Activated naive CD4-positive, alpha-beta T cell treated with Interleukin-2 at 50 U/mL for 16 hours (primary cell): ENCODE data around the gene TMBIM6.
"Not testable (repeated sequence)": the region's sequence is repeated elsewhere in the genome, so short reads cannot be mapped to it uniquely, and the experiment has no call there.

Experiments used
- DNase-seq: peaks from one replicate; pipeline ENCODE4 v3.0.0-alpha.2; 2020

TMBIM6 gene

DNA sequence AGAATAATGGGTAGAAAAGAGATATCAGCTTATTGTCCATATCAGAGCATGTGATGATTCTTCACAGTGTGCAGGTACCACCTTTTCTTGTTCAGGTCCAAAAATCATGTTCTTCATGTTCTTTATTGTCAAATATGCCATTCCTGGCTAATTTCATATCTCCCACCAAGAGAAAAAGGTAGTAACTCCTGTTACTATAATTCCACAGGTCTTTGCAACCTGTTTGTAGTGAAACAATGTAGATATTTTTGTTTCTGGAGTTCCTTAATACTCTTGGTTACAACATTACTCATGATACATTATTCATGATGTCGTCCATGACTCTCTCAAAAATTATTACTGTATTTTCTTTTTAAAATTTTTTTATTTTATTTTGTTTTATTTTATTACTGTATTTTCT lies 11.3 kb upstream of the TMBIM6 start:
- DNase-seq, result no peak

GRCh38 chr12:49730568-49731101 lies 10.7 kb upstream of the TMBIM6 start:
- DNase-seq, result no peak

DNA sequence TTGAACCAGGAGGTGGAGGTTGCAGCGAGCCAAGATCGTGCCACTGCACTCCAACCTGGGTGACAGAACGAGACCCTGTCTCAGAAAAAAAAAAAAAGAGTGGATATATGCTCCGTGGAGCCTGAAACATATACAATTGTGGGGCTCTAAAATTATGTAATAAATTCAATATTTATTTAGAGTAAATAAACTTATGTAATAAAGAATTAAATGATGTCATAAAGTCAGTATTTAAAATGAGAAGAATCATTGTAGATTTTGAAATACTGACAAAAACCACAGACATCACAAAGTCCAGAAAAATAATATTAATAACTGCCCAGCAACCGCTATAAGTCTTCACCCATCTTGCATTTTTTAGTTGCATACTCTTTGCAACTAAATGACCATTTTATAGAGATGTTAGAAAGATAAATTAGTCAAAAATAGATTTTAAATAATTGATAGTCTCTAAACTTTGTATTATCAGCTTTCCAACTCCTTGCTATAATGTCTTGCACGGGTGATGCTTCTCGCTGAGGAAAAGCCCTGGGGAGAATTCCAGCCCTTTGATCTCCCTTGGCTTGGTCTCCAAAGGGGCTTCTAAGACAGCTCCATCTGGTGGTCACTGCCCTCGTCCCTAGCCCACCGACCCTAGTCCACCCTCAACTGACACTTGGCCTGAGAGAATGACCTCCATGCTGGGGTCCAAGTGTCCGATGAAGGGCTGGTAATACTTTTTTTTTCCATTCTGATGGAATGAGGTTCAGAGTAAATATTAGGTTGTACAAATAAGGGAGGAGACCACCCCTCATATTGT lies 7.9 kb upstream of the TMBIM6 start:
- no peak for DNase-seq

DNA sequence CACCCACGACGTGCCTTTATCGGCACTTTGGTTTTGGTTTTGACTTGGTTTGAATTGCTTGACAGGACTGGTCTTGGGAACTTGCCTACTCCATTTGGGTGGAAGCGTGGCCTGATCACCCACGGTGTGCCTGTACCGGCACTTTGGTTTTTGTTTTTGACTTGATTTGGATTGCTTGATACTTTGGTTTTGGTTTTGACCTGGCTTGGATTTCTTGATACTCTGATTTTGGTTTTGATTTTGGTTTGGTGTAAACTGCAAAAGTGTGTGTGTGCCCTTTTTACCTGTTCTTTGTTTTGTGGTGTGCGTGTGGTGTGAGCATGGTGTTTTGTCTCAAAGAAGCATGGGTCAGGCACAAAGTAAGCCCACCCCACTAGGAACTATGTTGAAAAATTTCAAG lies 6.5 kb upstream of the TMBIM6 start:
- not testable (repeated sequence) for DNase-seq

DNA sequence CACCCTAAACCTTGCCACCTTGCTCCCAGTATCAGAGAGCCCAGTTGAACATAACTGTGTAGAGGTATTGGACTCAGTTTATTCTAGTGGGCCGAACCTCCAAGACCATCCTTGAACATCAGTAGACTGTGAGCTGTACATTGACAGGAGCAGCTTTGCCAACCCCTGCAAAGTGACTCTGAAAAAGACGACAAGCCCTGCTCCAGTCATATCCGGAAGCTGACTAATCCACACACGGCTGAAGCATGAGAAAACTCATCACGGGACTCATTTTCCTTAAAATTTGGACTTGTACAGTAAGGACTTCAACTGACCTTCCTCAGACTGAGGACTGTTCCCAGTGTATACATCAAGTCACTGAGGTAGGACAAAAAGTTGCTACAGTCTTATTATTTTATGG lies 2.6 kb upstream of the TMBIM6 start:
- not testable (repeated sequence) for DNase-seq

- DNase-seq, result not testable (repeated sequence)
Measured at GRCh38 chr12:49740277-49740676, 1.1 kb upstream of the TMBIM6 start.

DNA sequence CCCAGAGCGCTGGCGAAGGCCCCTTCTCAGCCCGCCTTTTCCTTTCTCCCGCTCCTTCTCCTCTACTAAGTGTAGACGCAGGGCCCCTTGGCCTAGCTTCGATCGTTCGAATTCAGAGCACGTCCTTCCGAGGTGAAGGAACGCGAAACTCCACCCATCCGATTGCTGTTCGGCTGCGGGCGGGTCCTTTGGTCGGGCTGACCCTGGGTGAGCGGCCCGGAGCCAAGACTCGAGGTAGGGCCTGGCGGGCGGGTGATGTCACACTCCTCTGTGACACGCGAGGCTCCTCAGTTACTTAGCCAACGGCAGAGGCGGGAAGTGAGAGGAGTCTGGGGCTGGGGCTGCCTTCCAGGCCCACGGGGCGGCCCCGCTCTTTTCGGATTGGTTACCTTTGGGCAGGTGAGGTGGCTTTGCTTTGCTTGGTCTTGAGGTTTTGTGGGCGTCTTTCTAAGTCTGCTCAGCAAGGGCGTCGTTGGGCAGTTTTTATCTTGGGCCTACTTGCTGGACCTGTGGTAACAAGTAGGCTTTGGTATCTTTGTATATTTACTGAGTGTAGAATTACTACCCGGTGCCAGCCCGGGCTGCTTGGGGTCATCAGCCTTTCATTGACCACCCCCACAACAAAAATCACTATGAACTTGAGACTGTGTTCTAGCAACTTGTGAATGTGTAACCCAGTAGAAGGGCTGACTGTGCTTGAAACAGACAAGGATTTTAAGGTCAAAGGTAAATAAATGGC lies 694 bp downstream of the TMBIM6 start:
- DNase-seq, result peak; percentile 91

GRCh38 chr12:49744363-49744885 lies 3.1 kb downstream of the TMBIM6 start:
- DNase-seq, result no peak

GRCh38 chr12:49748306-49748705 lies 6.9 kb downstream of the TMBIM6 start:
- DNase-seq, result no peak

DNA sequence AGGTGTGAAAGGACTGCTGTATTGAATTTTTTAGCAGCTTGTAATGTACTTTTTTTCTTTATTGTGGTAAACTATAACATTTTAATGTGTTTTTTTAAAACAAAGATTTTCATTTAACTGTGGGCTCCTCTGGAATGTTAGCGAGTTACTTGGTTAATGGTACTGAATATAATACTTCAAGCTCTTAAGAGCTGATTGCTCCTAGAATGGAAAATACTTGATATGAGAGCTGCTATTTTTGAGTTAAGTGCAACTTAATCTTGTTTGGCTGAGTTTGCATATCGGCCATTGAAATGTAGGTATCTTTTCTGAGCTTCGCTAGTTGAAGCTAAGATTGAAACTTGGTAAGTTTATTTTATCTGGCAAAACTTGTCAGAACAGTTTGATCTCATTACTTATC lies 7.4 kb downstream of the TMBIM6 start:
- DNase-seq, result no peak

GRCh38 chr12:49750027-49750995 lies 9.0 kb downstream of the TMBIM6 start:
- DNase-seq, result peak; percentile 63

- no peak for DNase-seq
Measured at GRCh38 chr12:49750996-49751393, 9.6 kb downstream of the TMBIM6 start.

GRCh38 chr12:49761677-49762467 lies 20.5 kb downstream of the TMBIM6 start:
- DNase-seq, result no peak

- peak; percentile 12 for DNase-seq
Measured at GRCh38 chr12:49762468-49762847, 21.1 kb downstream of the TMBIM6 start.

- DNase-seq, result peak; percentile 81
Measured at GRCh38 chr12:49763006-49763591, 21.7 kb downstream of the TMBIM6 start.

DNA sequence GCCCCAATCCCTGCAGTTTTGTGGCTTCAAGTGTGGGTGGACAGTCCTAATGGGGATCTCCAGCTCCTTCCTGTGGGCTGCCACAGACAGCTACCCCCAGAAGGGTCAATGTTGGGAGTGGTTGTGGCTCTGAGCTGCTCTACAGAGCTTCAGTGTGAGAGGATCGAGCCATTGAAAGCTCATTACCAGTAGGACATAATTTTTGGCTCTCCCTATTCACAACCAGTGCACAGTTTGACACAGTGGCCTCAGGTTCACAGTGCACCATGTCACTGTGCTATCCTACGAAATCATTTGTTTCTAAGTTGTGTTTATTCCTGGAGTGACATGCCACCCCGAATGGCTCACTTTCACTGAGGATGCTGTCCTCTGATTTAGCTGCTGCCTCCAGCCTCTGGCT lies 22.8 kb downstream of the TMBIM6 start:
- no peak for DNase-seq

DNA sequence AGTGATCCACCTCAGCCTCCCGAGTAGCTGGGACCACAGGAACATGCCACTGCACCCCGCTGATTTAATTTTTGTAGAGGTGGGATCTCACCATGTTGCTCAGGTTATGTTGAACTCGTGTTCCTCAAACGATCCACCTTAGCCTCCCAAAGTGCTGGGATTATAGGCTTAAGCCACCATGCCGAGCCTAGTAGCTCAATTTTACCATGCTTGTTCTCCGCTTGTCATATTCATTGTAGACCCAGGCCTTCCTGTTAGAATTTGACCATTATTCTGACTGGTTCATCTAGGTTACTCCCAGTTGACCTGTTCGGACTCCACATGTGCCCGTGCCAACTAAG lies 24.7 kb downstream of the TMBIM6 start:
- no peak for DNase-seq

DNA sequence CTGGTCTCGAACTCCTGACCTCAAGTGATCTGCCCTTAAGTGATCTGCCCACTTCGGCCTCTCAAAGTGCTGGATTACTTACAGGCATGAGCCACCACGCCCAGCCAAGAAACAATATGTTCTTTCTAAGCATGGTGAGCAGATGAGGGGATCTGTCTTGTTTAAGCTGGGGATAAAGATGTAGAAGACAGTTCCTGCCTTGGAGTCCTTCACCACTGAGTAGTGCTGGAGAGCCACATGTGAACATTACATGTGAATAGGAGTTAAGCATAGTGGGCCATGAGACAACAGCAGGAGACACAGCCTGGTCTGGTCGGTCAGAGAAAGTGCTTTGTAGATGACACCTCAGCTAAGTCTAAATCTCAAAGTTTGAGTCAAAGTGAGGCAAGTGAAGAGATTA lies 26.0 kb downstream of the TMBIM6 start:
- no peak for DNase-seq

DNA sequence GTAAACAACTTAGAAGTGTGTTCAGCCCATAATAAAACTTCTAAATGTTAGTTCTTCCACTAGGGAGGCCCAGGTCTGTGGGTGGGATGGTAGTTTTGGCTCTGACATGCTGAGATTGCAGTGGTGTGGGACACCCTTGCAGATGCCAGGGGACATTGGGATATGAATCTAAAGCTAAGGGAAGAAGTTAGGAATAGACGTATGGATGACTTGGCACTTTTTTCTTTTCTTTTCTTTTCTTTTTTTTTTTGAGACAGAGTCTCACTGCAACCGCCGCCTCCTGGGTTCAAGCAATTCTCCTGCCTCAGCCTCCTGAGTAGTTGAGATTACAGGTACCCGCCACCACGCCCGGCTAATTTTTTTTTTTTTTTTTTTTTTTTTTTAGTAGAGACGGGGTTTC lies 31.7 kb downstream of the TMBIM6 start:
- DNase-seq, result not testable (repeated sequence)

GRCh38 chr12:49776413-49776812 lies 35.1 kb downstream of the TMBIM6 start:
- peak; percentile 55 for DNase-seq

DNA sequence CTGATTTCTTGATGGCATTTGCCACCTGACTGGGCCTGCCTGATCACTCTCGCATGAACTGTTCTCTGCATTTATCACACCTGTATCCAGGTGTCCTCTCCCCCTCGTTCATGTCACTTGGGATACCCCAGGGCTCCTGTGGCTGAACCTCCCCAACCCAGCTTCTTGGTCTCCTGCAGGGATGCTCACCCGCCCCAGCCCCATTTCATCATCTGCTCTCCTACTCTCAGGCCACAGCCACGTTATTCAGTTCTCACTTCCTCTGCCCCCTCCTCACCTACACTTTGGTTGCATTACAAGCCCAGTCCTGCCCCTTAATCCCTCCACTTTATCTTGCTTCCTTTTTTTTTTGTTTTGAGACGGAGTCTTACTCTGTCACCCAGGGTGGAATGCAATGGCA lies 35.5 kb downstream of the TMBIM6 start:
- DNase-seq, result no peak

DNA sequence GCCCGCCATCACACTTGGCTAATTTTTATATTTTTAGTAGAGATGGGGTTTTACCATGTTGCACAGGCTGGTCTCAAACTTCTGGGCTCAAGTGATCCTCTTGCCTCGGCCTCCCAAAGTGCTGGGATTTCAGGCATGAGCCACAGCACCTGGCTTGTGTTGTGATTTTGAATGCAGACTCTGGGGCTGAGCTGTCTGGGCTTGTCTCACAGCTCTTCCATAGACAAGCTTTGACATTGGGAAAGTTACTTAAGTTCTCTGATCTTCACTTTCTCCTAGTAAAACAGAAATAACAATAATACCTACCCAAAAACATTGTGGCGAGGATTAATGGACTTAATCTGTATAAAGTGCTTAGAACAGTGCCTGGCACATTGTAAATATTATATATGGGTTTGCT lies 36.0 kb downstream of the TMBIM6 start:
- DNase-seq, result no peak
